ENCODE measurements around the gene REG1A.

DNA sequence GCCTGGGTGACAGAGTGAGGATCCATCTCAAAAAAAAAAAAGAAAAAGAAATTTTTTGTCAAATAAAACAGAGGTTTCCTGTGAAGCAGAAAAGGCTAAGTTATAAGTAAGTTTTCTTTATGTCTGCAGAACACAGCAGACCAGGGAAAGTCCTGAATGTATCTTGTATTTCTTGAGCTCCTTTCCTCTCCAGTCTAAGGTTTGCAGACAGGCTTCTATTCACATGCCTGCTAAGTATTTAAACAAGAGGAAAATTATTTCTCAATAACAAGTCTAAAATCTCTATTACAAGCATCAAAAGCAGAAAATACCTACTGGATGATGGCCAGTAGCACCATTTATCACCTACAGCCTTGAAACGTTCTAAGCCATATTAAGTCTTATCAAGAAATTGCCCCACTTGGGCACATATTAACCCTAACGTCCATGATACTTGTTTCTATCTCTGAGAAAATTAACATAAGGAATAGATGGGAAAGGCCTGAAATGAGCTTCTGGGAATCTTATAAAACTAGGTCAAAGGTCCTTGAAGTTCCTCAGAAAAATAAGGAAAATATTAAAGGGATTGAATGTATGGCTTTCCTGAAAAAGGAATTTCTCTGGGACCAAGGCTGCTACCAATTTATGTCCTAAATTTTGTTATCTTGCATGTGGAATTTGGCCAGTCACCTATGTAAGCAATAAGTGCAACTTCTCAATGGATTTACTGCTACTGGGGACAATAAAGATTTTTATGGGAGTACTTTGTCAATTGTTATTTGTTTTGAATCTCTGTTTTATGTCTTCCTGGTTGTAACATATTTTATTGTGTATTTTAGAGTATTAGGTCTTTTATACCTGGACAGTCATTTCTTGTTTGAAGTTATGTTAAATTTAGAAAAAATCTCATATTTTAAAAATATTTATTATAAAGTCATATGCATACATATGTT is 3.0 kb upstream of the REG1A start:
- TF ChIP-seq EZH2 (conservative IDR thresholded peaks at IDR 0.05; ENCODE audit: low read depth, low read length) (no peak), RAD21 (CRISPR knock-in tag; IDR thresholded peaks at IDR 0.05) (no peak), PRPF4 (IDR thresholded peaks at IDR 0.05; ENCODE audit: low read depth, low read length, poor library complexity, severe bottlenecking) (no peak), SP2 (CRISPR knock-in tag; IDR thresholded peaks at IDR 0.05) (no peak), TBP (CRISPR knock-in tag; IDR thresholded peaks at IDR 0.05) (no peak), ZNF558 (CRISPR knock-in tag; IDR thresholded peaks at IDR 0.05; ENCODE audit: borderline replicate concordance) (no peak), TCF7L2 (IDR thresholded peaks at IDR 0.05; ENCODE audit: low read depth, low read length) (no peak), SNAPC2 (CRISPR knock-in tag; IDR thresholded peaks at IDR 0.05) (no peak), ARID2 (CRISPR knock-in tag; IDR thresholded peaks at IDR 0.05; ENCODE audit: borderline replicate concordance) (no peak)
- TF ChIP-seq, protein P1, sequence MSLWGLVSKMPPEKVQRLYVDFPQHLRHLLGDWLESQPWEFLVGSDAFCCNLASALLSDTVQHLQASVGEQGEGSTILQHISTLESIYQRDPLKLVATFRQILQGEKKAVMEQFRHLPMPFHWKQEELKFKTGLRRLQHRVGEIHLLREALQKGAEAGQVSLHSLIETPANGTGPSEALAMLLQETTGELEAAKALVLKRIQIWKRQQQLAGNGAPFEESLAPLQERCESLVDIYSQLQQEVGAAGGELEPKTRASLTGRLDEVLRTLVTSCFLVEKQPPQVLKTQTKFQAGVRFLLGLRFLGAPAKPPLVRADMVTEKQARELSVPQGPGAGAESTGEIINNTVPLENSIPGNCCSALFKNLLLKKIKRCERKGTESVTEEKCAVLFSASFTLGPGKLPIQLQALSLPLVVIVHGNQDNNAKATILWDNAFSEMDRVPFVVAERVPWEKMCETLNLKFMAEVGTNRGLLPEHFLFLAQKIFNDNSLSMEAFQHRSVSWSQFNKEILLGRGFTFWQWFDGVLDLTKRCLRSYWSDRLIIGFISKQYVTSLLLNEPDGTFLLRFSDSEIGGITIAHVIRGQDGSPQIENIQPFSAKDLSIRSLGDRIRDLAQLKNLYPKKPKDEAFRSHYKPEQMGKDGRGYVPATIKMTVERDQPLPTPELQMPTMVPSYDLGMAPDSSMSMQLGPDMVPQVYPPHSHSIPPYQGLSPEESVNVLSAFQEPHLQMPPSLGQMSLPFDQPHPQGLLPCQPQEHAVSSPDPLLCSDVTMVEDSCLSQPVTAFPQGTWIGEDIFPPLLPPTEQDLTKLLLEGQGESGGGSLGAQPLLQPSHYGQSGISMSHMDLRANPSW (CRISPR knock-in tag; IDR thresholded peaks at IDR 0.05; ENCODE audit: borderline replicate concordance) = no peak
- TF ChIP-seq, protein P2, sequence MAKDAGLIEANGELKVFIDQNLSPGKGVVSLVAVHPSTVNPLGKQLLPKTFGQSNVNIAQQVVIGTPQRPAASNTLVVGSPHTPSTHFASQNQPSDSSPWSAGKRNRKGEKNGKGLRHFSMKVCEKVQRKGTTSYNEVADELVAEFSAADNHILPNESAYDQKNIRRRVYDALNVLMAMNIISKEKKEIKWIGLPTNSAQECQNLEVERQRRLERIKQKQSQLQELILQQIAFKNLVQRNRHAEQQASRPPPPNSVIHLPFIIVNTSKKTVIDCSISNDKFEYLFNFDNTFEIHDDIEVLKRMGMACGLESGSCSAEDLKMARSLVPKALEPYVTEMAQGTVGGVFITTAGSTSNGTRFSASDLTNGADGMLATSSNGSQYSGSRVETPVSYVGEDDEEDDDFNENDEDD (CRISPR knock-in tag; IDR thresholded peaks at IDR 0.05; ENCODE audit: borderline replicate concordance) = no peak
- TF ChIP-seq, protein P3, sequence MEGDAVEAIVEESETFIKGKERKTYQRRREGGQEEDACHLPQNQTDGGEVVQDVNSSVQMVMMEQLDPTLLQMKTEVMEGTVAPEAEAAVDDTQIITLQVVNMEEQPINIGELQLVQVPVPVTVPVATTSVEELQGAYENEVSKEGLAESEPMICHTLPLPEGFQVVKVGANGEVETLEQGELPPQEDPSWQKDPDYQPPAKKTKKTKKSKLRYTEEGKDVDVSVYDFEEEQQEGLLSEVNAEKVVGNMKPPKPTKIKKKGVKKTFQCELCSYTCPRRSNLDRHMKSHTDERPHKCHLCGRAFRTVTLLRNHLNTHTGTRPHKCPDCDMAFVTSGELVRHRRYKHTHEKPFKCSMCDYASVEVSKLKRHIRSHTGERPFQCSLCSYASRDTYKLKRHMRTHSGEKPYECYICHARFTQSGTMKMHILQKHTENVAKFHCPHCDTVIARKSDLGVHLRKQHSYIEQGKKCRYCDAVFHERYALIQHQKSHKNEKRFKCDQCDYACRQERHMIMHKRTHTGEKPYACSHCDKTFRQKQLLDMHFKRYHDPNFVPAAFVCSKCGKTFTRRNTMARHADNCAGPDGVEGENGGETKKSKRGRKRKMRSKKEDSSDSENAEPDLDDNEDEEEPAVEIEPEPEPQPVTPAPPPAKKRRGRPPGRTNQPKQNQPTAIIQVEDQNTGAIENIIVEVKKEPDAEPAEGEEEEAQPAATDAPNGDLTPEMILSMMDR (CRISPR knock-in tag; IDR thresholded peaks at IDR 0.05) = no peak

All from HepG2 (cell line).